GM12878 (cell line): ENCODE data around the gene WWOX. TPM values are rescaled to one million over a fixed set of nuclear protein-coding genes. Genes with fewer than 3 reads are reported as not detected.

Experiments
- ATAC-seq: fragments of 200-7000 bp; cut with Tn5 transposase; 3 replicates; pipeline ENCODE4 v1.9.1; 2020; ENCODE audit warnings: mild to moderate bottlenecking, moderate library complexity
- BruUV-seq: library from RNA; stranded (reverse); fragments of 400-500 nt; replicated peaks from 2 replicates; lab custom pipeline; 2021; lab: Mats Ljungman, UMichigan
- CTCF ChIA-PET: fragments of 300-600 bp; sonication (Branson Sonifier 250); formaldehyde crosslinking; extraction: SDS; loops from one replicate; lab custom pipeline; 2021; ENCODE audit warnings: inconsistent platforms; lab: Yijun Ruan, JAX
- POLR2A ChIA-PET: fragments of 350-600 bp; formaldehyde crosslinking; extraction: SDS; loops from one replicate; lab custom pipeline; 2021; ENCODE audit warnings: inconsistent platforms; lab: Charles Lee
- RAD21 ChIA-PET: fragments of 300-600 bp; sonication (Branson Sonifier 250); formaldehyde crosslinking; loops from one replicate; lab custom pipeline; 2023; ENCODE audit warnings: antibody characterized with exemption; ENCODE audit not compliant: unreplicated experiment; lab: Charles Lee
- SMC1A ChIA-PET: fragments of 300-600 bp; sonication (Branson Sonifier 250); formaldehyde crosslinking; loops from one replicate; lab custom pipeline; 2023; ENCODE audit not compliant: unreplicated experiment, uncharacterized antibody; lab: Charles Lee
- DNase-seq: peaks from one replicate; pipeline ENCODE4 v3.0.0-alpha.2; 2011; ENCODE audit warnings: low read depth, low spot score
- FAIRE-seq: peaks from 3 replicates; lab custom pipeline; 2011; peaks lifted over from hg19 to GRCh38; lab: Jason Lieb, UNC
- H2AFZ ChIP-seq: 2 replicates; pipeline ENCODE4 v1.6.0; 2011; ENCODE audit warnings: low read depth, low read length, control low read depth; ENCODE audit not compliant: control insufficient read depth
- H3K27ac ChIP-seq: 2 replicates; pipeline ENCODE4 v1.5.1; 2011; ENCODE audit warnings: control low read depth; ENCODE audit not compliant: control insufficient read depth, insufficient read depth
- H3K27me3 ChIP-seq, 2 experiments: replicated peaks in 1 of 2; 2 replicates each; pipeline versions ENCODE4 v1.6.0 to v1.6.1; 2011; ENCODE audit warnings: low read length in 1 of 2; ENCODE audit not compliant: control insufficient read depth in 2 of 2, insufficient read depth in 2 of 2
- H3K36me3 ChIP-seq, 2 experiments: 2 replicates each; pipeline ENCODE4 v1.5.1; 2011; ENCODE audit warnings: low read length in 1 of 2; ENCODE audit not compliant: control insufficient read depth in 2 of 2, insufficient read depth in 2 of 2
- H3K4me1 ChIP-seq: 2 replicates; pipeline ENCODE4 v1.6.1; 2011; ENCODE audit warnings: mild to moderate bottlenecking, low read length, moderate library complexity, mixed read lengths; ENCODE audit not compliant: control insufficient read depth, insufficient read depth
- H3K4me2 ChIP-seq: 2 replicates; pipeline ENCODE4 v1.6.0; 2011; ENCODE audit warnings: control low read depth; ENCODE audit not compliant: control insufficient read depth, insufficient read depth
- H3K4me3 ChIP-seq: fragments of 200-600 bp; sonication (generic); 2 replicates; pipeline ENCODE4 v1.5.1; 2016
- H3K79me2 ChIP-seq: 2 replicates; pipeline ENCODE4 v1.6.0; 2011; ENCODE audit warnings: low read length; ENCODE audit not compliant: control insufficient read depth, insufficient read depth
- H3K9ac ChIP-seq: 2 replicates; pipeline ENCODE4 v1.8.0; 2011; ENCODE audit warnings: low read length, control low read depth, mixed read lengths; ENCODE audit not compliant: control insufficient read depth, insufficient read depth
- H3K9me3 ChIP-seq: replicated peaks from 3 replicates; pipeline ENCODE4 v1.5.1; 2011; ENCODE audit warnings: mild to moderate bottlenecking, low read length; ENCODE audit not compliant: control insufficient read depth, insufficient read depth
- H4K20me1 ChIP-seq: 2 replicates; pipeline ENCODE4 v1.6.0; 2011; ENCODE audit not compliant: control insufficient read depth, insufficient read depth
- CHD1 ChIP-seq: IDR thresholded peaks from 2 replicates; pipeline ENCODE4 v1.6.1; 2012; ENCODE audit warnings: low read depth, low read length, improper control_type of control experiment
- CREB1 ChIP-seq: IDR thresholded peaks from 2 replicates; pipeline ENCODE4 v1.6.1; 2012; ENCODE audit warnings: low read depth, mild to moderate bottlenecking, inconsistent platforms
- E2F8 ChIP-seq: fragments of 450-650 bp; IDR thresholded peaks from 2 replicates; pipeline ENCODE4 v1.6.1; 2018; ENCODE audit warnings: mild to moderate bottlenecking, low read depth, moderate library complexity; ENCODE audit not compliant: partially characterized antibody
- MYC ChIP-seq: IDR thresholded peaks from 2 replicates; pipeline ENCODE4 v1.6.1; 2011; ENCODE audit warnings: mild to moderate bottlenecking, low read length, moderate library complexity, inconsistent platforms; ENCODE audit not compliant: insufficient read depth, insufficient replicate concordance, insufficient read length, severe bottlenecking
- YY1 ChIP-seq: IDR thresholded peaks from 2 replicates; pipeline ENCODE4 v1.6.1; 2011; ENCODE audit warnings: low read depth, mild to moderate bottlenecking, low read length
- ZNF24 ChIP-seq: fragments of 450-650 bp; IDR thresholded peaks from 2 replicates; pipeline ENCODE4 v1.6.1; 2017; ENCODE audit warnings: antibody characterized with exemption, mild to moderate bottlenecking
- WGBS: methylation state at CpG from one replicate; pipeline ENCODE4 v1.1.6; 2016; ENCODE audit warnings: low lambda C conversion rate; ENCODE audit not compliant: insufficient replicate concordance, insufficient coverage; ENCODE audit errors: missing lambda C conversion rate; 5-methylcytosine and 5-hydroxymethylcytosine counted together
- in situ Hi-C: fragments of 300-500 bp; cut with MboI; formaldehyde crosslinking; loops from 9 replicates; pipeline ENCODE4 v1.14.3; 2018; ENCODE audit warnings: mixed read lengths
- intact Hi-C: fragments of 100-400 bp; cut with micrococcal nuclease; formaldehyde crosslinking; loops from one replicate; pipeline ENCODE4 v1.14.2; 2022; ENCODE audit not compliant: unreplicated experiment
- polyA plus RNA-seq, 11 experiments: library from polyadenylated mRNA; depleted of rRNA in 4 of 11; unstranded in 6 of 11; stranded (reverse) in 5 of 11; fragments of >200 nt; fragmentation: Nextera tagmentation in 4 of 11; fragmentation: Illumina TruSeq in 1 of 11; extraction: Ambion mirVana in 4 of 11; extraction: Trizol in 1 of 11; gene quantifications; 1 replicate in 1 of 11; 2 replicates in 10 of 11; pipeline versions ENCODE4 v1.2.1 to v1.2.3, GENCODE V29; 2011 to 2016; ENCODE audit warnings: inconsistent platforms in 2 of 11, missing spikeins in 2 of 11, low read depth in 1 of 11
- total RNA-seq, 4 experiments: library from RNA; depleted of rRNA in 3 of 4; stranded (reverse); fragments of >200 nt in 3 of 4; fragmentation: Illumina TruSeq in 1 of 4; extraction: Trizol in 1 of 4; gene quantifications; 2 replicates each; pipeline versions ENCODE4 v1.2.1 to v1.2.3, GENCODE V29; 2013 to 2021

WWOX gene
- total and polyA plus RNA-seq, 10 of the 15 experiments (the other 5 are each of a cell fraction or from before 2014, with no cell fraction given): 2.8 to 24.4 (median 17.8) TPM

- TF ChIP-seq CHD1 (no peak), CREB1 (no peak), MYC (no peak), E2F8 (no peak), YY1 (no peak), ZNF24 (no peak)
- H3K4me2 ChIP-seq: no peak overlapping the region
- H4K20me1 ChIP-seq: no peaks in the 10 kb centered on the region
- in situ Hi-C loops (no loop called here), intact Hi-C loops (no loop called here)
- no peak overlapping the region for H3K27ac ChIP-seq
- H3K4me1 ChIP-seq: no peaks in the 10 kb centered on the region
- ChIA-PET RAD21 (no interaction called here), SMC1A (no interaction called here), POLR2A (no interaction called here), CTCF (no interaction called here)
- H3K27me3 ChIP-seq: no peaks in the 10 kb centered on the region
- 43% methylated on average over 5 of the region's 5 CpGs for WGBS
- no peaks in the 10 kb centered on the region for H3K9me3 ChIP-seq
- H3K9ac ChIP-seq: no peak overlapping the region
- FAIRE-seq: no peak
- DNase-seq: no peak
- no peaks in the 10 kb centered on the region for H3K36me3 ChIP-seq
- no peak overlapping the region for H3K4me3 ChIP-seq
- H2AFZ ChIP-seq: no peak overlapping the region
- ATAC-seq: no peak
- BruUV-seq: no TSS peak
- H3K79me2 ChIP-seq: no peaks in the 10 kb centered on the region
These were observed 341.8 kb downstream of the WWOX start for GRCh38 chr16:78441298-78441697.
